ENCODE data around the gene RET.

- no peak for TF ChIP-seq CTCF (conservative IDR thresholded peaks at IDR 0.05; ENCODE audit: low read depth, low read length)
- no peak for TF ChIP-seq EZH2 (IDR thresholded peaks at IDR 0.05; ENCODE audit: borderline replicate concordance, low read depth, low read length, poor library complexity, severe bottlenecking)
These were observed 29.6 kb downstream of the RET start for GRCh38 chr10:43106256-43107091.
